Middle frontal gyrus (tissue), 1 donor: Measurements from ENCODE around the gene EIPR1.

ENCODE experiments used
- DNase-seq: peaks from one replicate; pipeline ENCODE4 v3.0.0-alpha.2; 2015; ENCODE audit warnings: low spot score; ENCODE audit errors: extremely low spot score

EIPR1 gene

GRCh38 chr2:3307236-3307635 lies 70.4 kb downstream of the EIPR1 start:
- DNase-seq, result no peak

- no peak for DNase-seq
These were observed 71.7 kb downstream of the EIPR1 start for GRCh38 chr2:3305952-3306351.

GRCh38 chr2:3305431-3305830 lies 72.2 kb downstream of the EIPR1 start:
- no peak for DNase-seq

- DNase-seq, result peak; percentile 75
These were observed 73.8 kb downstream of the EIPR1 start for GRCh38 chr2:3303583-3304406.

GRCh38 chr2:3302751-3303582 lies 74.7 kb downstream of the EIPR1 start:
- no peak for DNase-seq

DNA sequence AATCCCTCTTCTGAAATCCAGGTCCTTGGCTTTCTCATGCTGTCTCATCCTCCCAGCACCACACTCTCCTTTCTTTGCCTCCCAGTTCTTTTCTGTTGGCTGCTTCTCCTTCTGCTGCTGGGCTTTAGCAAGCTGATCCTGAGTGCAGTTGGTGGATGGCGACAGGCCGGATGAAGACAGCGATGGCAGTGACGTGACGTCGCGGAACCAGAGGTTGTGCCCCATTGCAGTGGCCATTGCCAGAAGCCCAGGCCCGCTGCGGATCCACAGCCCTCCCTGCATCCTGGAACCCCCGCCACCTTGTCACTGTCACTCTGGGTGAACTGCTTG lies 75.2 kb downstream of the EIPR1 start:
- DNase-seq, result no peak

GRCh38 chr2:3301001-3301400 lies 76.6 kb downstream of the EIPR1 start:
- DNase-seq, result no peak

- no peak for DNase-seq
These were observed 77.2 kb downstream of the EIPR1 start for GRCh38 chr2:3300224-3300995.

DNA sequence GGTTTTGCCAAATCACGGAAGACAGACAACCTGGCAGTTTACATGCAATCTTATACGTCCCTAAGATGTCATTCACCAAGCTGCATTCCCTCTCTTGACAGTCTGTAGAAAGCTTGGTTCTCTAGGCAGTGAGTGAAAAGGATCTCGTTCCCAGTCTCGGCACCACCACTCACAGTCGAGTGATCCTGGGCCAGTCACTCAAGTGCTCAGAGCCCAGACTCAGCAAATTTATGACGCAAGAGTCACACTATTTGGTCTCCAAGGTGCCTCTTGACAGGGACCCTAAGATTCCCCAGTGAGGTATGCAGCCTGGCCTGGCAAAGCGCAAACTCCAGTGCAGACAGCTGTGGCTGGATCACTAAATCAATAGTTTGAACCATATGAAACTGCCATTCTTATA lies 77.9 kb downstream of the EIPR1 start:
- no peak for DNase-seq

DNA sequence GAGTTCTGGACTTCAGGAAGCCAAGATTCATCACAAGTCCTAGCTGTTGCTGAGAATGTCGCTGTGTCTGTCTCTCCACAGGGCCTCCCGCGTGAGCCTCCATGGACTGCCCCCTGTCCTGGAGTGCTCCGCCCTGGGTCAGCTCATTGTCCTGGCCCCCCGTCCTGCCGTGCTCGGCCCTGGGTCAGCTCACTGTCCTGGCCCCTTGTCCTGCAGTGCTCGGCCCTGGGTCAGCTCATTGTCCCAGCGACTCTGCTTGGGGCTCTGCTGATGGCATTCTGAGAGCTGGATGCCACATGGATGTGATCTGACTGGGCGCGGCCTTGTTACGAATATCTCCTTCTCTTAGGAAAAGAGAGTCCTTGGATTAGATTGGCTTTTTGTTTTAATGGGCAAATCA lies 78.5 kb downstream of the EIPR1 start:
- no peak for DNase-seq

DNA sequence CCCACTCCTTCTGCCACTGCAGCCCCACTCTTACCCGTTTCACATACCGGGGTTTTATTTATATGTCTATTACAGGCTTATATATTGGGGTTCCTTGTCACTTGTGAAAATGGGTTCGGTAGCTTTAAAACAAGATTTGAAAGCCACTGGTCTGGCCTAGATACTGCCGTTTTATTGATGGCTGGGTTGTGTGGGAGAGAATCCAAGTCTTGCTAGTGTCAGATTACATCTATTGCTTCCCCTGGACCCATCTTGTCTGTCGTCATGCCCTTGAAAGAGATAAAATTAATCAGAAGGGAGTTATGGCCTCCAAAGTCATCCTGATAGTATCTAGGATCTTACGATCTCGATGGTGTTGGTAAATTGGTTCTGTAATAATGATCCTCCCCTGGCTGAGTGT lies 79.4 kb downstream of the EIPR1 start:
- DNase-seq, result no peak

DNA sequence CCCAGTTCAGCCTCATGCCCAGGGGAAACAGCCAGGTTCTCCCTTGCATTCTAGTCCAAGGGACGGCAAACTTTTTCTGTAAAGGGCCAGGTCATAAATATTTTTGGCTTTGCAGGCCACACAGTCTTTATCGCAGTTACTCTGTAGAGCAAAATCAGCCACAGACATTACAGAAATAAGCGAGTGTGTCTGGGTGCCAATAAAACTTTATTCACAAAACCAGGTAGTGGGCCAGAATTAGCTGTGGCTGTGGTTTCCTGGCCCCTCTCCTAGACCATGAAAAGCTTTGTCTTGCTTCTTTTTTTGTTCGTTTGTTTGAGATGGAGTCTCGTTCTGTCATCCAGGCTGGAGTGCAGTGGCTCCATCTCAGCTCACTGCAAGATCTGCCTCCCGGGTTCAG lies 80.1 kb downstream of the EIPR1 start:
- DNase-seq, result no peak

GRCh38 chr2:3296182-3296972 lies 81.2 kb downstream of the EIPR1 start:
- no peak for DNase-seq

DNA sequence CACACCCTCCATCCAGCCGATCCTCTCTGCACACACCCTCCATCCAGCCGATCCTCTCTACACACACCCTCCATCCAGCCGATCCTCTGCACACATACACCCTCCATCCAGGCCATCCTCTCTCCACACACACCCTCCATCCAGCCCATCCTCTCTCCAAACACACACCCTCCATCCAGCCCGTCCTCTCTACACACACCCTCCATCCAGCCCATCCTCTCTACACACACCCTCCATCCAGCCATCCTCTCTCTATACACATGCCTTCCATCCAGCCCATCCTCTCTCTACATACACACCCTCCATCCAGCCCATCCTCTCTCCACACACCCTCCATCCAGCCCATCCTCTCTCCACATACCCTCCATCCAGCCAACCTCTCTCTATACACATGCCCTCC lies 83.1 kb downstream of the EIPR1 start:
- DNase-seq, result no peak

DNA sequence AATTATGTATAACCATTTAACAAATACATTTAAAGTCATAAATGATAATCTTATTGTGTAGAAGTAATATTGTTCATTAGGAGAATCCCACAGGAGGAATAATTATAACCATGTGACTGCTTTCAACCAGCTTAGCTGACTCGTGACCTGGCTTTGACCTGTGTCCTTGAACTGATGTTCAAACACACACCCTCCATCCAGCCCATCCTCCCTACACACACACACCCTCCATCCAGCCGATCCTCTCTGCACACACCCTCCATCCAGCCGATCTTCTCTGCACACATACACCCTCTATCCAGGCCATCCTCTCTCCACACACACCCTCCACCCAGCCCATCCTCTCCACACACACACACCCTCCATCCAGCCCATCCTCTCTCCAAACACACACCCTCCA lies 83.5 kb downstream of the EIPR1 start:
- DNase-seq, result no peak

- DNase-seq, result no peak
These were observed 84.4 kb downstream of the EIPR1 start for GRCh38 chr2:3293221-3293620.

- DNase-seq, result no peak
These were observed 85.2 kb downstream of the EIPR1 start for GRCh38 chr2:3292416-3292815.

- no peak for DNase-seq
These were observed 85.9 kb downstream of the EIPR1 start for GRCh38 chr2:3291750-3292149.

DNA sequence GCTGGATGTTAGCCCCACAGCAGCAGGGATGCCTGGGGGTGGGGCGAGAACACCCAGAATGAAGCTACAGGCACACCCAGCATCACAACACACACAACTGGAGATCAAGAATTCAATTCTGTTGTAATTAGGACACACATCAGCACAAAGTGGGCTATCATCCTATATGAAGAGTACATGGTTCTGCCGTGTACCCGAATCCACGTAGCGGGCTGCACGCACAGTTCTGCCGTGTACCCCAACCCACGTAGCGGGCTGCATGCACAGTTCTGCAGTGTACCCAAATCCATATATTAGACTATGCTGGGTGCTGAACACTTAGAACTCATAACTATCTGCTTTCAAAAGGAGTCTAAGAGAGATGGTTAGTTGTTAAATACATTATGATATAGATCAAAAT lies 86.5 kb downstream of the EIPR1 start:
- DNase-seq, result no peak

GRCh38 chr2:3290655-3291054 lies 87.0 kb downstream of the EIPR1 start:
- DNase-seq, result no peak

- no peak for DNase-seq
These were observed 87.6 kb downstream of the EIPR1 start for GRCh38 chr2:3289971-3290370.
